Thyroid gland (tissue), 4 donors: Measurements from ENCODE around the gene ZKSCAN1.

Source experiments
- CTCF ChIP-seq, 6 experiments: fragments of 200-600 bp in 3 of 6; fragments of 450-650 bp in 3 of 6; sonication (generic) in 3 of 6; IDR thresholded peaks; one replicate each; pipeline ENCODE4 v1.5.1; 2016 to 2019; ENCODE audit warnings: antibody characterized with exemption in 6 of 6, mild to moderate bottlenecking in 2 of 6, inconsistent platforms in 1 of 6, moderate library complexity in 1 of 6
- POLR2A ChIP-seq, 2 donors: fragments of 450-650 bp; IDR thresholded peaks; one replicate each; pipeline ENCODE4 v1.6.1; 2017; ENCODE audit warnings: antibody characterized with exemption in 2 of 2, mild to moderate bottlenecking in 2 of 2, moderate library complexity in 1 of 2

- TF ChIP-seq CTCF (IDR thresholded peaks at IDR 0.05) (no peak), POLR2A (IDR thresholded peaks at IDR 0.05) (no peak)
These were observed 962 bp downstream of the ZKSCAN1 start for GRCh38 chr7:100016215-100016901.
